ENCODE data around the gene SPG11.
"Not testable (repeated sequence)": the region's sequence is repeated elsewhere in the genome, so short reads cannot be mapped to it uniquely, and the experiment has no call there.

SPG11 gene

GRCh38 chr15:44554934-44555723 is 108.3 kb downstream of the SPG11 start:
- no peak for DNase-seq

GRCh38 chr15:44550734-44551133 is 112.7 kb downstream of the SPG11 start:
- DNase-seq, result no peak

GRCh38 chr15:44550256-44550655 is 113.2 kb downstream of the SPG11 start:
- DNase-seq, result no peak

GRCh38 chr15:44549152-44549551 is 114.3 kb downstream of the SPG11 start:
- not testable (repeated sequence) for DNase-seq

GRCh38 chr15:44545913-44546802 is 117.3 kb downstream of the SPG11 start:
- DNase-seq, result no peak

- not testable (repeated sequence) for DNase-seq
These were observed 118.7 kb downstream of the SPG11 start for GRCh38 chr15:44544745-44545144.

GRCh38 chr15:44542596-44542995 is 120.9 kb downstream of the SPG11 start:
- DNase-seq, result no peak

GRCh38 chr15:44541282-44541958 is 122.0 kb downstream of the SPG11 start:
- no peak for DNase-seq

- no peak for DNase-seq
These were observed 125.7 kb downstream of the SPG11 start for GRCh38 chr15:44537735-44538240.

GRCh38 chr15:44536962-44537734 is 126.3 kb downstream of the SPG11 start, which contains the start of gene EIF3J:
Gene EIF3J (plus strand): TSS chr15:44537147. CDS start chr15:44537195, 48 bp downstream.
- DNase-seq, result peak; percentile 78

GRCh38 chr15:44536302-44536961 is 127.0 kb downstream of the SPG11 start:
- DNase-seq, result peak; percentile 78

- no peak for DNase-seq
These were observed 127.8 kb downstream of the SPG11 start for GRCh38 chr15:44535523-44536301.

- no peak for DNase-seq
These were observed 128.4 kb downstream of the SPG11 start for GRCh38 chr15:44535092-44535491.

GRCh38 chr15:44532689-44533088 is 130.8 kb downstream of the SPG11 start:
- DNase-seq, result no peak

- not testable (repeated sequence) for DNase-seq
These were observed 131.2 kb downstream of the SPG11 start for GRCh38 chr15:44532275-44532674.

GRCh38 chr15:44530653-44531052 is 132.8 kb downstream of the SPG11 start:
- no peak for DNase-seq

- no peak for DNase-seq
These were observed 133.4 kb downstream of the SPG11 start for GRCh38 chr15:44529864-44530604.

GRCh38 chr15:44527241-44527640 is 136.2 kb downstream of the SPG11 start:
- no peak for DNase-seq

GRCh38 chr15:44525018-44525417 is 138.4 kb downstream of the SPG11 start:
- no peak for DNase-seq

GRCh38 chr15:44519537-44519936 is 143.9 kb downstream of the SPG11 start:
- no peak for DNase-seq

Measured in NCI-H2029 (cell line).